HEK293T (cell line): ENCODE measurements around the gene TBC1D14.

Experiments used
- BHLHE40 ChIP-seq: fragments of 450-650 bp; IDR thresholded peaks from 2 replicates; pipeline ENCODE4 v1.6.1; 2016; ENCODE audit warnings: mild to moderate bottlenecking, moderate library complexity, borderline replicate concordance
- ELF4 ChIP-seq: fragments of 450-650 bp; IDR thresholded peaks from 2 replicates; pipeline ENCODE4 v1.6.1; 2017; ENCODE audit warnings: antibody characterized with exemption
- FOXA1 ChIP-seq: fragments of 450-650 bp; IDR thresholded peaks from 2 replicates; pipeline ENCODE4 v1.6.1; 2016; ENCODE audit warnings: mild to moderate bottlenecking
- FOXM1 ChIP-seq: fragments of 450-650 bp; IDR thresholded peaks from 2 replicates; pipeline ENCODE4 v1.6.1; 2017; ENCODE audit warnings: mild to moderate bottlenecking, borderline replicate concordance
- HDGF ChIP-seq: fragments of 450-650 bp; IDR thresholded peaks from 2 replicates; pipeline ENCODE4 v1.6.1; 2017; ENCODE audit warnings: antibody characterized with exemption, borderline replicate concordance
- LEF1 ChIP-seq: fragments of 450-650 bp; IDR thresholded peaks from 2 replicates; pipeline ENCODE4 v1.6.1; 2017; ENCODE audit warnings: mild to moderate bottlenecking, borderline replicate concordance
- SP1 ChIP-seq: fragments of 450-650 bp; IDR thresholded peaks from 2 replicates; pipeline ENCODE4 v1.6.1; 2017
- SUZ12 ChIP-seq: fragments of 450-650 bp; IDR thresholded peaks from 2 replicates; pipeline ENCODE4 v1.6.1; 2016; ENCODE audit warnings: mild to moderate bottlenecking
- TARDBP ChIP-seq: fragments of 450-650 bp; IDR thresholded peaks from 2 replicates; pipeline ENCODE4 v1.6.1; 2016
- TF ChIP-seq, protein P1 (sequence below): fragments of 450-650 bp; IDR thresholded peaks from 2 replicates; pipeline ENCODE4 v1.6.1; 2016

DNA sequence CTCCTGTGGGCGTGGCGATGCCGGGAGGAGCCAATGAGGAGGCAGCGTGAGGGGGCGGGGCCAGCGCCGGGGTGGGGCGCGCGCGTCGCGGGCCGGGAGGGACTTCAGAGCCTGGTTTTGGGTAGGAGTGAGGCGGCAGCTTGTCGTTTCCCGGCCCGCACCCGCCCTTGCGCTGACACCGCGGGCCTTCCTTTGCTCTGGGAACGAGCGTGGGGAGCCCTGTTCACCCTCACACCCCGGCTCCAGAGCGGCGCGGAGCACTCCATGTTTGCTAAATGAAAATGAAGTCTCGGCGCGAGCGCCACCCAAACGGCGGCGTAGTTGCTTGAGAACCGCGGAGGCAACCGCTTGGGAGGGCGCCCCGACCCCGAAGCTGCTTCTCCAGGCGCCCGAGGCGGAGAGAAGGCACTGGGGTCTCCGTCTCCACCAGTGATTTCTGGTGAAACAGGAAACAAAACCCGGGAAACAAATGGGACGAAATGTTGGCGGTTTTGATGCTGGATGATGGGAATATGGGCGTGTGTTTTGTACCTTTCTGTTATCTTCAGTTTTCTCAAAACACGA lies 158.7 kb downstream of the TBC1D14 start:
- TF ChIP-seq TARDBP (no peak), BHLHE40 (no peak), FOXM1 (no peak), SUZ12 (no peak), HDGF (no peak), ELF4 (no peak), FOXA1 (no peak), SP1 (no peak), LEF1 (no peak)
- TF ChIP-seq, protein P1, sequence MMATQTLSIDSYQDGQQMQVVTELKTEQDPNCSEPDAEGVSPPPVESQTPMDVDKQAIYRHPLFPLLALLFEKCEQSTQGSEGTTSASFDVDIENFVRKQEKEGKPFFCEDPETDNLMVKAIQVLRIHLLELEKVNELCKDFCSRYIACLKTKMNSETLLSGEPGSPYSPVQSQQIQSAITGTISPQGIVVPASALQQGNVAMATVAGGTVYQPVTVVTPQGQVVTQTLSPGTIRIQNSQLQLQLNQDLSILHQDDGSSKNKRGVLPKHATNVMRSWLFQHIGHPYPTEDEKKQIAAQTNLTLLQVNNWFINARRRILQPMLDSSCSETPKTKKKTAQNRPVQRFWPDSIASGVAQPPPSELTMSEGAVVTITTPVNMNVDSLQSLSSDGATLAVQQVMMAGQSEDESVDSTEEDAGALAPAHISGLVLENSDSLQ: no peak
